HG03175 (cell line): ENCODE measurements around the gene ADO.

ENCODE experiments used
- ATAC-seq: cut with Tn5 transposase; IDR thresholded peaks from one replicate; pipeline ENCODE4 v1.9.1; 2021; ENCODE audit warnings: mild to moderate bottlenecking, moderate library complexity; ENCODE audit not compliant: unreplicated experiment

Gene ADO

GRCh38 chr10:62817121-62817765, 12.7 kb downstream of the ADO start:
- ATAC-seq, result peak; percentile 10

GRCh38 chr10:62817766-62818425, 13.4 kb downstream of the ADO start:
- peak; percentile 37 for ATAC-seq

- ATAC-seq, result no peak
Measured at GRCh38 chr10:62818426-62819011, 14.0 kb downstream of the ADO start.

DNA sequence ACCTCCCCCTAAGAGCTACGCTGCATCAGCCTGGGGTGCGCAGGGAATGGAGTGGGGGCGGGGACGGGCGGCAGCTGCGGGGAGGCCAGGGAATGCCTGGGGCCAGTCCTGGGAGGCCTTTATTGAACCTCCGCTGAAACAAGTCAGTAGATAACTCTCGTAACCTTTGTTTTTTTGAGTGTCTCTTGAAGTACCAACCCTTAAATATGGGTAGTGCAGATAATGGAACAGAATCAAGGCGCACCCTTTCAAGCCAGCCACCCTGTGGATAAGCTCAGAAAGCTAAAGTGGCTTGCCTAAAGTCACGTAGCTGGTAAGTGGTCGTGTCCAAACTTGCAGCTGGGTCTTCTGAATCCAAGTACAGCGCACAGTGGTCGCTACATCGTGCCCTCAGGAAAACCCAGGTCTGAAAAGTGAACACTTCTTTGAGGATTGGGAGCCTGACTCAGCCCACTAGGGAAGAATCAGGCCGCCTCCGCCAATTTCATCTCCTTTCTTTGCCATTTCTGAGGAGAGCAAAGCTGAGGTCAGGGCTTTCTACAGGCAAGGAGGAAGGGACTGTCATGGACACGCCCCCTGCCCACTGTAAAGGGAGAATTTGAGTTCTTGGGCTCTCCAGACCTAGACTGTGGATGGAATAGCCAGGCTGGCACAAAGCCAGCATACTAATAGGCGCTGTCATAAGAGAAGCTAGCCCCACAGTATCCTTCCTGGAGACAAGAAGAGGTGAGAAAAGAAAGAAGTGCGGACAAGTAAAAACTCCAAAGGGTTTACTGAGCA, 14.8 kb downstream of the ADO start:
- ATAC-seq, result no peak

DNA sequence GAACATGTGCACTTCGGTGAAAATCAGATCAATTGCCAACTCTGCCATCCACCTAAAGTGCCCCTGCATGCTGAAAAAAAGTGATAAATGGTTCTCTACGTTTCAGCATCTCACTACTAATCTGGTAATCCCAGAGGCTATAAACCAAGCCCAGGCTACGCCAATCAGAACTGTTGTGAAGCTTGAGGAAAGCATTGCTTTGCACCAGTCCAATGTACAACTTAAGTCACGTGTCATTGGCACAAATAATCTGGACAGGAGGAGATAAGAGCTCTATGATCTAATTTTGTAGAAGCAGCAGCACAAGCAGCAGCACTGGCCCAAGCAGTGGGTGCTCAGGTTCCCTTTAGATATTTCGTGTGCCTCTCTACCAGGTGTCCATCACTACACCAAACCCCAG, 16.1 kb downstream of the ADO start:
- ATAC-seq, result no peak

DNA sequence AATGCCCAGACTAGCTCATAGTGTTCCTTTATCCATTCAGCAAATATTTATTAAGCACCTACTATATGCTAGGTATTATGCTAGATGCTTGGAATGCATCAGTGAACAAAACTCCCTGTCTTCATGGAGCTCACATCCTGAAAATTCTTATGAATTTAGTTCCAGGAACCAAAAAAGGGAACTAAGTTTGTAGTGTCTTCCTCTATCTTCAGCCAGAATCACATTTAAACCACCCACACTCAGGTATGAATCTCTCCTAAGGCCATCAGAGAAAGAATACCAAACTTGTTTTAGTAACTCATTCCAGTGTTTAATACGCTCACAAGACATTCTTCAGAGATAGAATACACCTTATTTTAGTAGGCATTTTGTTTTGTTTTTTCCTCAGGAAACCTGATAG, 21.8 kb downstream of the ADO start:
- no peak for ATAC-seq

DNA sequence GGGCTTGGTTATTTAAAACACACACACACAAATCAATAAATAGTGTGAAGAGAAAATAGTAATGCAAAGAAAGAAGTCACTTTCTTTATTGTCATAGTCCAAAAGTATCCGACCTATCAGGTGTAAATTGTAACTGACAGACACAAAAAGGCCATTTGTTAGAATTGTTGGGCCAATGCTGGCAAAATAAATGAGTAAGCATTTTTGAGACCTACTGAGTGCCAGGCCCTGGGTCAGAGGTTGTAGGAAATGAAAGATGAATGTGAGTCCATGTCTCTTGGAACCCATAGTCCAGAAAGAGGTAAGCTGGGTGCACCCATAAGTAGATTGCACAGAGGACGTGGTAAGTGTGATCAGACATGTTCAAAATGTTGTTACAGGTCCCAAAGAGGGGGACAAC, 25.1 kb downstream of the ADO start:
- no peak for ATAC-seq

- ATAC-seq, result no peak
Measured at GRCh38 chr10:62830679-62831078, 26.2 kb downstream of the ADO start.

GRCh38 chr10:62831346-62831745, 26.8 kb downstream of the ADO start:
- no peak for ATAC-seq

GRCh38 chr10:62839590-62839989, 35.1 kb downstream of the ADO start:
- no peak for ATAC-seq

- ATAC-seq, result peak; percentile 88
Measured at GRCh38 chr10:62842983-62843382, 38.5 kb downstream of the ADO start.

GRCh38 chr10:62843600-62843999, 39.1 kb downstream of the ADO start:
- no peak for ATAC-seq

GRCh38 chr10:62844280-62845011, 39.9 kb downstream of the ADO start:
- no peak for ATAC-seq

DNA sequence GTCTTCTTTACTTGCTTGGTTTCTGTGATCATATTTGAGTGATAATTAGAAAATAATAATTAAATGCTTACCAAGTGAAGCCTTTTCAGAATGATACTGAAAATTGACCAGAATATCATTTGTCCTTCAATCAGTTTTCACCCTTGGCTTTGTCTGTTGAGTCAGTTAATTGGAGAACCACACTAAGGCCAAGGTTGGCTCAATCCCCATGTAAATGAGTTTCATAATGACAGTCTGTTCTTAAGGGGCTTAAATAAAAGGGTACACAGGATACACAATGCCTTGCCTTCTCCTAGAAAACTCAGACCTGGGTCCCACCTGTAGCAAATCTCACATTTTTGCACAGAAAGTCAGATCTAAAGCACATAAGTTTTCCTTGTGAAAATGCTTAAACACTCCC, 42.9 kb downstream of the ADO start:
- no peak for ATAC-seq

GRCh38 chr10:62850646-62851045, 46.1 kb downstream of the ADO start:
- ATAC-seq, result no peak

DNA sequence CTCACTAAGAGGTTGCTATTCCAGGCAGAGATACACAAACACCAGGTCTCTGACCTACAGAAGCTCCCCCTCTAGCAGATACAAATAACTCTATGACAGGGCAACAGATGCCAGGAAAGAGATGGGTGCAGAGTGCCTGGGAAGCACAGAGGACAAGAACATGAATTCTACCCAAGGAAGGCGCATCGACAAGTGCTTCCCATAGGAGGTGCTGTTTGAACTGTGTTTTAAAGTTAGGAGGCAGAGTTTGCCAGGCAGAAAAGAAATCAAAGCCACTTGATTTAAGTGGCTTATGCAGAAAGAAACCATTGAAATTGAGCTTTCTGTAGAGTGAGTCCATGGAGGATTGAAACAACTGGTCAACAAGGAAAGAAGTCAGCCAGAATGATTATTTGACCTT, 46.9 kb downstream of the ADO start:
- ATAC-seq, result no peak

- ATAC-seq, result peak; percentile 73
Measured at GRCh38 chr10:62852961-62853702, 48.6 kb downstream of the ADO start.

GRCh38 chr10:62853710-62854109, 49.2 kb downstream of the ADO start:
- peak; percentile 17 for ATAC-seq

- ATAC-seq, result no peak
Measured at GRCh38 chr10:62856021-62856420, 51.5 kb downstream of the ADO start.
